IMR-90 (cell line): ENCODE results near the gene TBXAS1.

Experiments used
- CEBPB ChIP-seq: IDR thresholded peaks from 2 replicates; pipeline ENCODE4 v1.6.1; 2012; ENCODE audit warnings: low read depth, low read length, improper control_type of control experiment
- CHD1 ChIP-seq: IDR thresholded peaks from 2 replicates; pipeline ENCODE4 v1.6.1; 2012; ENCODE audit warnings: low read depth, low read length, improper control_type of control experiment
- CTCF ChIP-seq: conservative IDR thresholded peaks from 2 replicates; pipeline ENCODE4 v1.5.1; 2012; ENCODE audit warnings: mild to moderate bottlenecking, low read depth, low read length, improper control_type of control experiment
- ELK1 ChIP-seq: fragments of 150-350 bp; IDR thresholded peaks from 2 replicates; pipeline ENCODE4 v1.6.1; 2016; ENCODE audit warnings: low read depth, mild to moderate bottlenecking, low read length, moderate library complexity, borderline replicate concordance
- MAZ ChIP-seq: IDR thresholded peaks from 2 replicates; pipeline ENCODE4 v1.6.1; 2012; ENCODE audit warnings: low read depth, mild to moderate bottlenecking, low read length, improper control_type of control experiment, moderate library complexity, borderline replicate concordance
- MXI1 ChIP-seq: IDR thresholded peaks from 2 replicates; pipeline ENCODE4 v1.6.1; 2012; ENCODE audit warnings: low read depth, mild to moderate bottlenecking, low read length, moderate library complexity, borderline replicate concordance
- POLR2A ChIP-seq: IDR thresholded peaks from 2 replicates; pipeline ENCODE4 v1.6.1; 2012; ENCODE audit warnings: mild to moderate bottlenecking, low read depth, low read length
- RAD21 ChIP-seq: IDR thresholded peaks from 2 replicates; pipeline ENCODE4 v1.6.1; 2012; ENCODE audit warnings: low read length, improper control_type of control experiment
- RFX5 ChIP-seq: IDR thresholded peaks from 2 replicates; pipeline ENCODE4 v1.8.0; 2012; ENCODE audit warnings: low read depth, mild to moderate bottlenecking, low read length, moderate library complexity
- SMC3 ChIP-seq: fragments of 150-350 bp; IDR thresholded peaks from 2 replicates; pipeline ENCODE4 v1.6.1; 2016; ENCODE audit warnings: low read depth, mild to moderate bottlenecking, antibody characterized with exemption, low read length, moderate library complexity

GRCh38 chr7:139908792-139909191 is 79.7 kb downstream of the TBXAS1 start:
- TF ChIP-seq POLR2A (no peak), SMC3 (no peak), CEBPB (no peak), CTCF (no peak), RAD21 (no peak), MAZ (no peak), ELK1 (no peak), RFX5 (no peak), CHD1 (no peak), MXI1 (no peak)
